ENCODE results near the gene ILKAP.

ILKAP gene

GRCh38 chr2:238167344-238167715 is 36.2 kb downstream of the ILKAP start:
- no peaks in the 10 kb centered on the region for H4K20me1 ChIP-seq (ENCODE audit: insufficient read depth)
- no peaks in the 10 kb centered on the region for H3K79me2 ChIP-seq (ENCODE audit: insufficient read depth, low read depth)
- H3K27ac ChIP-seq: no peak overlapping the region
- no peak overlapping the region for H2AFZ ChIP-seq (ENCODE audit: low read depth)
- H3K4me1 ChIP-seq (ENCODE audit: low read depth, poor library complexity, severe bottlenecking): peaks cover 5% of the 10 kb centered on the region
- no peaks in the 10 kb centered on the region for H3K36me3 ChIP-seq (ENCODE audit: insufficient read depth)
- H3K4me2 ChIP-seq: no peak overlapping the region
- no peaks in the 10 kb centered on the region for H3K27me3 ChIP-seq (ENCODE audit: insufficient read depth, low read depth)
- H3K9ac ChIP-seq: no peak overlapping the region
- H3K4me3 ChIP-seq (IDR thresholded peaks at IDR 0.05; ENCODE audit: insufficient read depth, low read depth, low read length): no peak overlapping the region
- TF ChIP-seq CTCF (conservative IDR thresholded peaks at IDR 0.05; ENCODE audit: low read depth, low read length): no peak

GRCh38 chr2:238166391-238167343 is 36.8 kb downstream of the ILKAP start:
- H4K20me1 ChIP-seq (ENCODE audit: insufficient read depth): no peaks in the 10 kb centered on the region
- H3K4me2 ChIP-seq: no peak overlapping the region
- H3K4me3 ChIP-seq (IDR thresholded peaks at IDR 0.05; ENCODE audit: insufficient read depth, low read depth, low read length): no peak overlapping the region
- no peak for TF ChIP-seq CTCF (conservative IDR thresholded peaks at IDR 0.05; ENCODE audit: low read depth, low read length)
- H3K36me3 ChIP-seq (ENCODE audit: insufficient read depth): no peaks in the 10 kb centered on the region
- H2AFZ ChIP-seq (ENCODE audit: low read depth): no peak overlapping the region
- no peak overlapping the region for H3K27ac ChIP-seq
- no peaks in the 10 kb centered on the region for H3K27me3 ChIP-seq (ENCODE audit: insufficient read depth, low read depth)
- peaks cover 5% of the 10 kb centered on the region for H3K4me1 ChIP-seq (ENCODE audit: low read depth, poor library complexity, severe bottlenecking)
- no peaks in the 10 kb centered on the region for H3K79me2 ChIP-seq (ENCODE audit: insufficient read depth, low read depth)
- no peak overlapping the region for H3K9ac ChIP-seq

- Histone ChIP-seq H3K79me2 (ENCODE audit: insufficient read depth, low read depth) (no peaks in the 10 kb centered on the region), H3K27me3 (ENCODE audit: insufficient read depth, low read depth) (no peaks in the 10 kb centered on the region), H3K4me2 (no peak overlapping the region), H3K4me1 (ENCODE audit: low read depth, poor library complexity, severe bottlenecking) (peaks cover 1% of the 10 kb centered on the region), H2AFZ (ENCODE audit: low read depth) (no peak overlapping the region), H3K4me3 (IDR thresholded peaks at IDR 0.05; ENCODE audit: insufficient read depth, low read depth, low read length) (no peak overlapping the region), H4K20me1 (ENCODE audit: insufficient read depth) (no peaks in the 10 kb centered on the region), H3K36me3 (ENCODE audit: insufficient read depth) (no peaks in the 10 kb centered on the region), H3K9ac (no peak overlapping the region), H3K27ac (no peak overlapping the region)
- no peak for TF ChIP-seq CTCF (conservative IDR thresholded peaks at IDR 0.05; ENCODE audit: low read depth, low read length)
Observed at GRCh38 chr2:238165288-238165921, 38.1 kb downstream of the ILKAP start.

- H3K4me1 ChIP-seq (ENCODE audit: low read depth, poor library complexity, severe bottlenecking): no peaks in the 10 kb centered on the region
- no peaks in the 10 kb centered on the region for H3K79me2 ChIP-seq (ENCODE audit: insufficient read depth, low read depth)
- no peaks in the 10 kb centered on the region for H4K20me1 ChIP-seq (ENCODE audit: insufficient read depth)
- H3K36me3 ChIP-seq (ENCODE audit: insufficient read depth): no peaks in the 10 kb centered on the region
- no peak overlapping the region for H3K9ac ChIP-seq
- no peaks in the 10 kb centered on the region for H3K27me3 ChIP-seq (ENCODE audit: insufficient read depth, low read depth)
- no peak overlapping the region for H3K4me2 ChIP-seq
- no peak overlapping the region for H2AFZ ChIP-seq (ENCODE audit: low read depth)
- no peak overlapping the region for H3K4me3 ChIP-seq (IDR thresholded peaks at IDR 0.05; ENCODE audit: insufficient read depth, low read depth, low read length)
- no peak for TF ChIP-seq CTCF (conservative IDR thresholded peaks at IDR 0.05; ENCODE audit: low read depth, low read length)
- no peak overlapping the region for H3K27ac ChIP-seq
Observed at GRCh38 chr2:238164906-238165287, 38.6 kb downstream of the ILKAP start.
